Fibroblast of lung (primary cell): ENCODE data around the gene GTF2F2. TPM values are rescaled to one million over a fixed set of nuclear protein-coding genes. Genes with fewer than 3 reads are reported as not detected.

Experiments used
- DNase-seq, 2 donors: peaks; one replicate each; pipeline versions ENCODE4 v3.0.0 to v3.0.0-alpha.2; 2010; ENCODE audit warnings: low read depth in 2 of 2
- H2AFZ ChIP-seq: 2 replicates; pipeline ENCODE4 v1.5.1; 2012; ENCODE audit warnings: low read length, control low read depth, inconsistent platforms
- H3K27ac ChIP-seq: 2 replicates; pipeline ENCODE4 v1.5.1; 2011; ENCODE audit warnings: low read length, control low read depth; ENCODE audit not compliant: insufficient read depth
- H3K27me3 ChIP-seq: 2 replicates; pipeline ENCODE4 v1.5.1; 2011; ENCODE audit warnings: mild to moderate bottlenecking, low read length; ENCODE audit not compliant: control insufficient read depth, insufficient read depth
- H3K36me3 ChIP-seq: 2 replicates; pipeline ENCODE4 v1.5.1; 2011; ENCODE audit warnings: low read length; ENCODE audit not compliant: control insufficient read depth, insufficient read depth
- H3K4me1 ChIP-seq: 2 replicates; pipeline ENCODE4 v1.5.1; 2011; ENCODE audit warnings: low read length; ENCODE audit not compliant: control insufficient read depth, insufficient read depth; ENCODE audit errors: extremely low read depth
- H3K4me2 ChIP-seq: 2 replicates; pipeline ENCODE4 v1.5.1; 2011; ENCODE audit warnings: low read length, control low read depth; ENCODE audit not compliant: insufficient read depth; ENCODE audit errors: extremely low read depth
- H3K4me3 ChIP-seq, 4 experiments: fragments of 200-600 bp in 1 of 4; sonication (generic) in 1 of 4; replicated peaks in 1 of 4; 2 replicates each; pipeline ENCODE4 v1.5.1; 2011 to 2016; ENCODE audit warnings: low read length in 4 of 4, low read depth in 3 of 4, mild to moderate bottlenecking in 3 of 4, control low read depth in 2 of 4, inconsistent platforms in 1 of 4, mixed read lengths in 1 of 4; ENCODE audit not compliant: insufficient read depth in 1 of 4; ENCODE audit errors: control extremely low read depth in 1 of 4
- H3K79me2 ChIP-seq: 2 replicates; pipeline ENCODE4 v1.5.1; 2012; ENCODE audit warnings: mild to moderate bottlenecking, low read length, inconsistent platforms; ENCODE audit not compliant: control insufficient read depth, insufficient read depth
- H3K9ac ChIP-seq: 2 replicates; pipeline ENCODE4 v1.5.1; 2011; ENCODE audit warnings: mild to moderate bottlenecking, low read length, control low read depth; ENCODE audit not compliant: insufficient read depth
- H3K9me3 ChIP-seq: 2 replicates; pipeline ENCODE4 v1.5.1; 2012; ENCODE audit warnings: low read depth, low read length; ENCODE audit not compliant: control insufficient read depth, insufficient read depth
- H4K20me1 ChIP-seq: 2 replicates; pipeline ENCODE4 v1.5.1; 2011; ENCODE audit warnings: low read length; ENCODE audit not compliant: control insufficient read depth, insufficient read depth; ENCODE audit errors: extremely low read depth
- CTCF ChIP-seq, 2 donors: IDR thresholded peaks in 1 of 2; conservative IDR thresholded peaks in 1 of 2; 1 replicate in 1 of 2; 2 replicates in 1 of 2; pipeline ENCODE4 v1.5.1; 2011 to 2012; ENCODE audit warnings: low read length in 2 of 2, control low read depth in 1 of 2, inconsistent platforms in 1 of 2, low read depth in 1 of 2, mild to moderate bottlenecking in 1 of 2
- EZH2 ChIP-seq: IDR thresholded peaks from 2 replicates; pipeline ENCODE4 v1.5.1; 2012; ENCODE audit warnings: low read length, control low read depth, mild to moderate bottlenecking; ENCODE audit errors: missing control alignments
- polyA plus RNA-seq, 2 donors: library from polyadenylated mRNA; depleted of rRNA in 1 of 2; stranded (reverse) in 1 of 2; unstranded in 1 of 2; fragments of >200 nt; gene quantifications; 2 replicates each; pipeline ENCODE4 v1.2.1, GENCODE V29; 2011 to 2012; ENCODE audit warnings: missing spikeins in 1 of 2
- total RNA-seq: library from RNA; depleted of rRNA; stranded (reverse); fragments of >200 nt; gene quantifications from 2 replicates; pipeline ENCODE4 v1.2.1, GENCODE V29; 2014

The GTF2F2 gene
- total and polyA plus RNA-seq, 2 donors (not counting 1 experiment from before 2014, with no cell fraction given), result 23.4 to 31.7 TPM

DNA sequence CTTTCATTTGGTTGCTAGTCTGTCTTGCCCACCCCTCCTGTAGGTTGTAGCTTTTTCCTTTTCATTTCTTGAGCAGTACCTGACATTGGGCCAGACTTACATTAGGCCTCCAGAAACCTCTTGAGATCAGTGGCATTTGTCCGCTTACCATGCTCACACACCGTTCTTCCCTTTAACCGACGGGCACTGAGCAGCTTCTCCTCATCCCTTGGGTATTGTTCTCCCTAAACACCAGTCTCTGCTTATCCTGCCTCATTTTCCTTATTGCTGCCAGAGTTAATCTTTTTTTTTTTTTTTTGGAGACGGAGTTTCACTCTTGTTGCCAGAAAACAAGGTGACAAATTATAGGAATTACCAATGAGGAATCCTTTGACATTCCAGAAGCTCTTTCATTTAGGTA is 107.7 kb downstream of the GTF2F2 start:
- no peak for DNase-seq
- H3K79me2 ChIP-seq, result no peaks in the 10 kb centered on the region
- H3K4me3 ChIP-seq, result no peak overlapping the region
- no peak overlapping the region for H3K9ac ChIP-seq
- no peak overlapping the region for H2AFZ ChIP-seq
- no peaks in the 10 kb centered on the region for H3K36me3 ChIP-seq
- no peaks in the 10 kb centered on the region for H4K20me1 ChIP-seq
- no peaks in the 10 kb centered on the region for H3K27me3 ChIP-seq
- H3K27ac ChIP-seq, result no peak overlapping the region
- H3K9me3 ChIP-seq, result no peaks in the 10 kb centered on the region
- TF ChIP-seq CTCF (conservative IDR thresholded peaks at IDR 0.05 in 1 of 2, IDR thresholded peaks at IDR 0.05 in 1 of 2; ENCODE audit: low read depth in 1 of 2, low read length in 2 of 2) (no peak), EZH2 (no peak)
- H3K4me2 ChIP-seq, result no peak overlapping the region
- peaks cover 3% of the 10 kb centered on the region for H3K4me1 ChIP-seq

DNA sequence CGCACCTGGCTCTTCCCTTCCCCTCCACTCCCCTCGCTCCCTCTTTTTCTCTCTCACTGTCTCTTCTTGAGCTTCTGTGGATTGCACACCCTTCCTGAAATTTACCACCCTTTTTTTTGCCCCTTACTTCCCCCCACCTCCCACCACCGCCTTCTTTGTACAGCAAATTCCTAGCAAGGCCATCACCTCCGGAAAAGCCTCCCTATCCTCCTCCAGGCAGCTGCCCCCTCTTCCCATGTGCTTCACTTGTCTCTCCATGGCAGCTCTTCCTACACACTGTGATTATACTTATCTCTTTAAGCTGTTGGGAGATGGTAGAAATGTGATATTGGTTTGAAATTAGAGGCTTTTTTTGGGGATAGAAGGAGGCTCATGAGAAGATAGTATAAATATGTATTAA is 108.9 kb downstream of the GTF2F2 start:
- DNase-seq, result no peak
- Histone ChIP-seq H3K79me2 (no peaks in the 10 kb centered on the region), H3K27ac (no peak overlapping the region), H3K27me3 (no peaks in the 10 kb centered on the region), H3K4me2 (no peak overlapping the region), H3K9me3 (no peaks in the 10 kb centered on the region), H3K4me1 (no peaks in the 10 kb centered on the region), H3K9ac (no peak overlapping the region), H2AFZ (no peak overlapping the region), H4K20me1 (no peaks in the 10 kb centered on the region), H3K4me3 (no peak overlapping the region), H3K36me3 (no peaks in the 10 kb centered on the region)
- no peak for TF ChIP-seq EZH2
- TF ChIP-seq CTCF (conservative IDR thresholded peaks at IDR 0.05 in 1 of 2, IDR thresholded peaks at IDR 0.05 in 1 of 2; ENCODE audit: low read depth in 1 of 2, low read length in 2 of 2), result no peak

DNA sequence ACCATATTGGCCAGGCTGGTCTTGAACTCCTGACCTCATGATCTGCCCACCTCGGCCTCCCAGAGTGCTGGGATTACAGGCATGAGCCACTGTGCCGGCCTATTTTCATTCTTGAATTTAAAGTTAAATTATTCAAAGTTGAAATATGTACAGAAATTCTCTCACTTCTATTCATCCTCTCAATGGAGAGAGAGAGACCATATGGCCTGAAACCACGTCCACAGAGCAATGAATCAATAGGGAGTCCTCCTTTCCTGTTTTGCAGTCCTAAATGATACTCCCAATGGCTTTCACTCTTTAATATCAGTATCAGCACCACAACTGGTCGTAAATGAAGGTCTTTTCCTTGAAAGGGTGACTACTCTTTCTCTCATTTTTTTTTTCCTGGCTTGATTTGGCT is 111.0 kb downstream of the GTF2F2 start:
- no peaks in the 10 kb centered on the region for H4K20me1 ChIP-seq
- no peaks in the 10 kb centered on the region for H3K9me3 ChIP-seq
- peaks cover 2% of the 10 kb centered on the region for H3K4me1 ChIP-seq
- H2AFZ ChIP-seq, result no peak overlapping the region
- peak in 1 of 2 donors; percentile 19 for DNase-seq
- no peaks in the 10 kb centered on the region for H3K79me2 ChIP-seq
- TF ChIP-seq CTCF (conservative IDR thresholded peaks at IDR 0.05 in 1 of 2, IDR thresholded peaks at IDR 0.05 in 1 of 2; ENCODE audit: low read depth in 1 of 2, low read length in 2 of 2) (no peak), EZH2 (no peak)
- no peak overlapping the region for H3K9ac ChIP-seq
- H3K36me3 ChIP-seq, result no peaks in the 10 kb centered on the region
- no peak overlapping the region for H3K4me2 ChIP-seq
- H3K27ac ChIP-seq, result peak overlapping the region; percentile 8
- no peak overlapping the region for H3K4me3 ChIP-seq
- H3K27me3 ChIP-seq, result no peaks in the 10 kb centered on the region
